HuH-7.5 (cell line): ENCODE measurements around the gene SCG5.

Experiments
- DNase-seq: peaks from one replicate; pipeline ENCODE4 v3.0.0; 2011; ENCODE audit warnings: low spot score

The SCG5 gene

DNA sequence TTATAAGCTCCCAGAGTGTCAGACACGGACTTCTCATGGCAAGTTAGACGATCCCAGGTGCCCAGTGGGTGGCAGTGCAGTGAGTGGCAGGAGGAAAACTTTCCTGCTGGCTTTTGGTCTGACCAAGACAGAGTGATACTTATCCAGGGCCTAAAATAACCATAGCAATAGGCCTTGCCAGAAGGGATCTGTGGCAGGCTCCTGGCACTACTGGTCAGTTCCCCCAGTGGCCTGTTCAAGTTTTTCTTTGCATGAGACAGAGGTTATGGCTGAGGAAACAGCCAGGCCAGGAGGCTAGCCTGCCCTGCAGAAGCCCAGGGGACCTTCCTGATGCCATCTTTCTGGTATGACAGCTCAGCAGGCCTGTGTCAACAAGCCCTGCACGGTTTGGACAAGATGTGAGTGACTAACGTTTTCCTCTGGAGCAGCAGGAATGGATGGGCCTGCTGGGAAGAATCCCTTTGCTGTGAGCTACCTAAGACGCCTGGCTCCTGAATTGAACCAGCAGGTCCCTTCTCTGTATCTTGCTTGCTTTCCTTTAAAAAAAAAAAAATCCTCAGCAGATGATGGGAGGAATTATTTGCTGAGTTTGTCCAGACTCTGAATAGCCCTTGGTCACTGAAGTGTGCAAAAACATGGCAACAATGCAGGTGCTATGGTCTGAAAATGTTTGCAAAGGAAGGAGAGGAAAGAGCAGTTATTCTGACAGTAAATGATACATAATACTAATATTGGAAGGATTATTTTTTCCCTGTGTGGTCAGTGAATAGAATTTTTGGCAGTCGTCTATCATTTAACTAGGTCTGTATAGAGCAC lies 18.0 kb downstream of the SCG5 start:
- no peak for DNase-seq

DNA sequence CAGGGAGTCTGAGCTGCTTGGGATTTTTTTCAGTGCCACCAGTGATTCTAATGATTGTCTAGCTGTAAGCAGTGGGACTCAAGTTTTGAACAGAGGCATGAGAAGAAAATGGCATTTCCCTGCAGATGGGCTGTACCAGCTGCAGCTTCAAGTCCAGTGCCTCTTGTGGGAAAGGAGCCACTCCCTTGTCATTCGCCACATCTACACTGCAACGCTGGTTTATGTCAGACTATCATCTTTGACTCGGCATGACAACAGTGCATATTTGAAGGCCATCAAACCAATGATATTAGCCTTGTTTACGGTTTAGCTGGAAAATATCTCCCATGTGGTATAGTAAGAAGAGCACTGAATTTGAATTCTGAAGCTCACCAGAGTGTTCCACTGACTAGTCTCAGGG lies 22.2 kb downstream of the SCG5 start:
- no peak for DNase-seq

DNA sequence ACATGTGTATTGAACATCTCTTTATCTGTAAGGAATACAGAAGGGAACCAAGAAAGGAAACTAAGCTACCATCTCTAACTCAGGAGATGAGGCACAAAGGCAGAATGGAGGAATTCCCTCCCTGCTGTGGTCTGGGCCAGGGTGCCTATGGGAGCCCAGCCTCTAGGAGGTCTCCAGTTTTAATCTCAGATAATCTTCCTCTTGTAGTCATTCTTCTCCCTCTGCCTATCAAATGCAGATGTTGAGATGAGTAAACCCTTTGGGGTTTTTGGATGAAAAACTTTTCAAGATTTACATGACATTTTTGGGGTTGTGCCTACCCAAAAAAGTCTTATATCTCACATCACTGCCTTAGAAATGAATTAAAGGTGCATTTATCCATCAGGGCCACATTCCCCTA lies 23.3 kb downstream of the SCG5 start:
- DNase-seq: no peak

DNA sequence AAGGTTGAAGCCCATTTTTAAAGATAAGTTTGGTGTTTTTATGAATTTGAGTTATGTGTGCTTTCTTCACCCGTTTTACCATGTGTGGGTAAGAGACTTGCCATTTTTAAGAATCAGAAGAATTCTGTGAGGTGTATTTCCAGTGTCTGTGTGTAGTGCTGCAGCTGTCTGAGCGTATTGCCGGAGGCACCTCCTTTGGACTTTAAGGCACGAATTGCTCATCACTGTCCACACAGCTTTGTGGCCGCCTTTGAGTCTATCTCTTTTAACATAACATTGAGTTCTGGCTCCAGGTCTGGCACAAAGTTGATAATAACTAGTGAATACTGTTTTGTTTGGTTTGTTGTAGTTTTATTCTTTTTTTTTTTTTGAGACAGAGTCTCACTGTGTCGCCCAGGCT lies 25.8 kb downstream of the SCG5 start:
- no peak for DNase-seq

DNA sequence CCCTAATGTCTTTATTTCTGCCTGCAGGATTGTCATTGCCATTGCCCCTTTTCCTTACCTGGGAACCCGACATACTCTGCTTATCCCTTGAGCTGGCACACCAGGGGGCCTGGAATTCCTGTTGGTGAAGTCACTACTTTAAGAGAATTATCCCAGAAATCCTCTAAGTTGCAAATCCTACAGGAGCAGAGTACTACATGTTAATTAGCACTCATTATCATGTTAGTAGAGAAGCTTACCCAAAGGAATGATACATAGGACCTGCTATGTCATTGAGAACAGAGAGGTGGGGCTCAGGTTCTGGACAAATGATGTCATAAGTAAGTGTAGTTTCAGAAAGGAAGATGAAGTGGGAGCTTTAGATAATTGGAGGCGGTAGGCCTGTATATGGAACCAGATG lies 27.4 kb downstream of the SCG5 start:
- no peak for DNase-seq

DNA sequence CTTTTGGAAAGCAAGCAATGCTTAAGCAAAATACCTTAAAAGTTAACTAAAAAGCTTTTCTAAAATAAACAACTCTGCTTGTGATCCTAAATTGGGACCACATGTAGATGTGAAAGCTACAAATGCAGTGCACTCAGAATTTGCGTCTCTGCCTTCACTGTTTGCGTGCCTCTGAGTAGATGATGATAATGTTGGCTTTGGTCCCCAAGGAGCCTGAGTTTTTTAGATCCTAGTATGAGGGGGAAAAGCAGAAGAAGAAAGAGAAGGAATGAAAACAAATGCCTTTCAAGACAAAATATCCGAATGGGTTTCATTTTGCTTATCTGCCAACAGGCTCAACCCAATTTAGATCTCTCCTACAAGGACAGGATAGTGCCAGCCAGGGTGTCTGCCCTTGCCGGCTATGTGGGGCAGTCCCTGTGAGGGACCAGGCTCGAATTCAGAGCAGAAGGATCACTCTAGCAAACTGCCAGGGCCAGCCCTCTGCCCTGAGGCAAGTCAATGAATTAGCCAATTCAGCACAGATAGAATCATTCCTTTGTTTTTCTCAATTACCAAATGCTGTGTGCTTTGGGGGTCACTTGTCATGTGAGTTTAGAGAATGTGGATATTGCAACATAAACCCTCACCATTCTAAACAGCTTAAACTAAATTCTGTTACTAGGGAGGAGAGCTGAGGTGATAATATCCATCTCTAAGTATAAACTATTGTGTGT lies 28.5 kb downstream of the SCG5 start:
- peak; percentile 16 for DNase-seq

DNA sequence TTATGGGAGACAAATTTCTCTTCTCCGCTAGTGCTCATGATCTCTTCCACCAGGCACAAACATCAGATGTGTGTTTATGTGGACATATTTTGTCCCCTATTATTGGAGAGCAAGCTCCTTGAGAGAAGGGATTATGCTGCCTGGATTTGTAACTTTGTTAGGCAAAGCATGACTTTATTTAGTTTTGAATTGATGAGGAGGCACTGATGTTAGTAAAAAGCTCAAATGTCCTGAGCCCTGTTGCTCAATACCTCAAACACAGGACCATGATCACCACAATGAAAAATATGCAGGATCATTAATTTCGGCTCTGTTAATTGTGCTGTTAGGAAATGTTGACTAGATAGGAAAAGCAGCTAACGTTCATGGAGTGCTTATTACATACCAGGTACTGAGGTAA lies 29.1 kb downstream of the SCG5 start:
- DNase-seq: no peak

DNA sequence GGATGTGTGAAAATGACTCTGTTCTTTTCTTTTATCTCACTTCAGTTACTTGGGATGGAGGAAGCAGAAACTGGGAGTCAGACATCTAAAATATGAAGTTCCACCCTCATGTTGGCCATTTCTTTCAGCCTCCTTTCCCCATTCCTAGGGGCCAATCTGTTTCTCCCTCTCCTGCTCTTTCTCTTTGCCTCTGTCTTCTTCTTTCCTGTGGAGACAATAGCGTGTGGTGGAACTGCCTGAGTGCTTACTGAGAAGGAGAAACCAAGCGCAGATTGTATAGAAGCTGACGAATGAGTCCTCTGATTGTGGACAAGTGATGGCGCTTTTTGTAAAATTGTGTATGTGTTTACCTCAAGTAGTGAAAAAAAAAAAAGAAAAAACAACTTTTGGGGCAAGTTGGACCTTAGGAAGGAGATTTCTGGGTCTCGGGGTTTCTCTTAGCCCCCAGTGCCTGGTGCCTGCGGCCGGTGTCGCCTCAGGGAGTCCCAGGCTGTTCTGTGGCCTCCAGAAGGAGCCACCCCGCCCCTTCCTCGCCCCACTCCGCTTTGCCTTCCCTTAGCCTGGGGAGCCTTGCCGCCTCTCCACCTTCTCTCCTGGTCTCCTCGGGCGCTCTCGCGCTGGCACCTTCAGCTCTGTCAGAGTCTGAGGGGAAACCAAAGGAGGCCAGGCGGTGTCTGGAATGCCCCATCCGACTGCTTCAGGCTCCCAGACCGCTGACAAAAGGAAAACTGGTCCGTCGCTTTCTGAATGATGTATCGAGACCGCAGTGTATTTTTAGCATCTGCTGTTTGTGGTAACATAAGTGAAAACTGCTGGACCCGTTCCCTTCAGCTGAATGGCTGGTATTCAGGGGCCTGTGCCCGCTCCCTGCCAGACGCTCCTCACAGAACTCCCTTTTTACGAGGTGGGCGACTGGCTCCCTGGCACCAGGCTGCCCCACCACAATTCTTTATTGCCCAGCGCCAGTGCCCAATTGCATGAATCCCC lies 30.1 kb downstream of the SCG5 start:
- no peak for DNase-seq

DNA sequence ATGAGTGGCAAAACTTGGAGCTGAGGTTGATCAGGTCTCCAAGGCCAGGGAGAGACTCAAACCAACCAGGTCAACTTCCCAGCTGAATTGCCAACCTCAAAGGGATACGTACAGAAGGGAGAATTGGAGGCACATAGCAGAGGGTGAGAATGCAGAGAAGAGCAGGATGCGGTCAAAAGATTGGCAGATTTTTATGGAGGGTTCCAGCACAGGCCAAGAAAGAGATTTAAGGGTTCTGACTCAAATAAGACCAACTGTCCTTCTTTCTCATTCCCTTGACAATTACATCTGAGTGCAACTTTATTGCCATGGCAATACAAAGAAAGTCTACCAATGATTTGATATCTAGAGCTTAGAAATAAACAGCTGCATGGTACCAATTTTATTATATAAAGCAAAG lies 33.2 kb downstream of the SCG5 start:
- DNase-seq: no peak

DNA sequence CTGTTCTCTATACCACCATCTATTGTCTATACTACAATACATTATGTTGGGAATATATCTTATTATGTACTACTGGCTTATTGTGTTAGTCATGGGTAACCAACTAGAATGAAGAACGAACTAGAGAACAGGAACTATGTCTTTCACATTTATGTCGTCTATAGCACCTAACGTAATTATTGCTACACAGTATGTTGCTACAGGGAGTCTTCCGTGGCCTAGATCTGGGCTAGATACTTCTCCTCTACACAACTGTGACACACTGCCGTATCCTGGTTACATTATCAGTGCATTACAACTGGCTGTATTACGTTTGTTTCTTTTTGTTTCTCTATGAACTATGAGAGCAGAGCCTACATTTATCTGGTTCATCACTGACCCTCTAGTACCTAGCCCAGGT lies 34.0 kb downstream of the SCG5 start:
- DNase-seq: no peak

DNA sequence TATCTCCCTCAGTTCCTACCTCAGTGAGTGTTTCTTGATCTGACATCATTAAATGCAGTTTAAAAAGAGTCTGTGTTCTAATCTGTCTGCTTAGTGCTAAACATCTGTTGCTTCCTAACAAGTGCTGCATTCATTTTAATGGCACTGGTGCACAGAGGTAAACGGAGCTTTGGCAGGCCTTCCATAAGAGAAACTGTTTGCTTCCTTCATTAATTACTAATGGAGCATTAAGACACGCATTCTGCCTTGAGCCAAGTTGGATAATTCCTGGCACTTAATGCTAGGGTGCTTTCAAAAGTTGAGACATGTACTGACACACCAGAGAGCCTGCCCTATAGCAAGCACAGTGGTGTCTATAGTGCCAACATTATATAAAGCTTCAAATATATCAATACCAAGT lies 34.7 kb downstream of the SCG5 start:
- DNase-seq: no peak

DNA sequence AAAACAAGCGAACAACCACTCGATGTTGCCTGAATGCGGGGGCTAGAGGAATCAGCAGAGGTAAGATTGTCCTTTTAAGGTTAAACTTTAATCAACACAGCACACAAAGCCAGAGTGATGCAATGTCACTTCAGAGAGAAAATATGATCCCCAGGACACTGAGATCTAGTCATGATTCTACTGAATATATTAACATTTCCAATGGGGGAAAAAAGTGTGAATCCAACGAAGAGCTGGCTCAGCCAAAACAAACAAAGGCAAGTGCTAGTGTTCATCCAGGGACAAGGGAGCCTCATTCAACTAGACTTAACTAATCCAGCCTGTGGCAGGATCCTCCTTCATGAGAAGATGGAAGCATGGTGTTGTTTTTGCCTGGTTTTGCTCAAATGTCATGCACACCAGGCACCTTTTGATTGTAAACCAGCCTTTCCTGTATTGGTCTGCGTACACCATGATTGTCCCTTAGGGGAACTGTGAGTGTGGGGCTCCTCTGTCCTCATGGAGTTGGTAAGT lies 35.8 kb downstream of the SCG5 start:
- DNase-seq: peak; percentile 36

DNA sequence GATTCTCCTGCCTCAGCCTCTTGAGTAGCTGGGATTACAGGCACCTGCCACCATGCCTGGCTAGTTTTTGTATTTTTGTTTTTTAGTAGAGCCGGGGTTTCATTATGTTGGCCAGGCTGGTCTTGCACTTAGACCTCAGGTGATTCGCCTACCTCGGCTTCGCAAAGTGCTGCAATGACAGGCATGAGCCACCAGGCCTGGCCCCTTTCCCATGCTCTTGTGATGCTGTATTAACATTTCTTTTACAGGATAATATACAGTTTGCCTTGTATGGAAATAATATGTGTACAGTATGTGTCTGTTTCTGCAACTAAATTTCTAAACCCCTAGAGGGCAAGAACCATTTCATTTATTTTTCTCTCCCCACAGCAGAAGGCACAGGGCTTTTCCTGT lies 37.8 kb downstream of the SCG5 start:
- DNase-seq: no peak

DNA sequence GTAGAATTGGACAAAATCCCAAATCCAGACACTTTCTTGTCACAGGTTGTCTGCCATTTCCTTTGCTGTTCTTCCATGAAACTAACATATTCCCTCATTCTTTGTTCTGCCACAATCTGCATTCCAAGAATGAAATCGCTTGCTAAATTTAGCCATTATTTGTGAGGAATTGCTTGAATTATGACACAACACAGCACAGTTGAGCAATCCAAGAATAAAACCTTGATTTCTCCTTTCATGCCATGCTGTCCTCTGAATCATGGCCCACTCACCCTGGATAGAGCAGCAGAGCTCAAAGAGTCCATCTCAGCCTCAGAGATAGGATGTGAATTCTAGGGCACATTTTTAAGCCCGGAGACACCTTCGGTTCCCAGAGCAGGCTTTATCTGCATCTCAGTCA lies 41.1 kb downstream of the SCG5 start:
- DNase-seq: no peak

DNA sequence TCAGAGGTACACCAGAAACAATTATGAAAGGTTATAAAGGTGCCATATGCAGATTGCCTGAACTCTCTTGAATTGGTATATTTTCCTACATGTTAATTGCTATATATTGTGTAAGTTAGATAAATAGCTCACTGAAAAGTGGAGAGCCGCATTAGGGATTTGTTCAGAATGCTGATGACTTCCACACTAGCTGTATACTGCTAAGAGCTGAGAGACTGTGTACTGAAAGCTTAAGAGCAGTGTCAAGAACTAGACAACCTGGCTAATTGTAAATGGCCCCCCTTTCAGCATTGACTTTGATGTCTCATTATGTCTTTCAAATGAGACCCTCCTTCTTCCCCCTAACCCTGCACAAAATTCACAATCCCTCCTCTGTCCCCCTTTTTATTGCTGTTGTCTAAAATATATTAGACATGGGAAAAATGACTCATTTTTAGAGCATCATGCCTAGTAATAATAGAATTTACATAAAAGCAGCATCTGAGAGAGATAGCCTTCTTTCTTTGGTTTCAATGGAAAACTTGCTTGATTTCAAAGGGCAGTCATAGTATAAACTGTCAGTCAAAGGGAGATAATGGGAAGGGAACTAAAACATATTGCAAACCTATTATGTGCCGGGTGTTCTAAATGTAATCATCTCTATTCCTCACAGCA lies 41.6 kb downstream of the SCG5 start:
- no peak for DNase-seq

DNA sequence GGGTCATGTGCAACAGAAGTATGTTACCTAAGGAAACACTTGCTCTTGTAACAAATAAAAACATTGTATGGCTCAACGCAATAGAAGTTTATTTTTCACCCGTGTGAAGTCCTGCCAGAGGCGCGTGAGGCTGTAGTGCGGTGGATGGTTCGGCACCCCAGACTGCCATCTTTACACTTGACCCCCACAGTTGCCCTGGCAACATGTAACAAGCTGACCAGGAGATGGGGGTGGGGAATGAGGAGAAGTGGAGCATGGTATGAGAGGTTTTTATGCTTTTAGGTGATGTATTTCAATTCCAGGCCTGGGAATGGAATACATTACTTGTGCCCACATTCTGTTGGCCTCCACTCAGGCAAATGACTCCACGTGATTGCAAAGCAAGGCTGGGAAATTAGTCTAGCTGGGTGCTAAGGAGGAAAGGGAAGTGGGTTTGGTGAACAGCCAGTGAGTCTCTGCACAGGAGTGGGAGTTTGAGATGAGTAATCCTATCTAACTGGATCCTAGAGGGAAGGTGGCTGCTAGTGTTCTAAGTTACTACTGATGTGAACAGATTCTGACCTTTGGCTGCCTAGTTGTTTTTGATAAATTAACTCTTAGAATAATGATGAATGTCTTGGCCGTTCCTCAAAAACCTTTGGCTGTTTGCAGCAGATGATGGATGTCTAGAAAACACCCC lies 42.5 kb downstream of the SCG5 start:
- no peak for DNase-seq

DNA sequence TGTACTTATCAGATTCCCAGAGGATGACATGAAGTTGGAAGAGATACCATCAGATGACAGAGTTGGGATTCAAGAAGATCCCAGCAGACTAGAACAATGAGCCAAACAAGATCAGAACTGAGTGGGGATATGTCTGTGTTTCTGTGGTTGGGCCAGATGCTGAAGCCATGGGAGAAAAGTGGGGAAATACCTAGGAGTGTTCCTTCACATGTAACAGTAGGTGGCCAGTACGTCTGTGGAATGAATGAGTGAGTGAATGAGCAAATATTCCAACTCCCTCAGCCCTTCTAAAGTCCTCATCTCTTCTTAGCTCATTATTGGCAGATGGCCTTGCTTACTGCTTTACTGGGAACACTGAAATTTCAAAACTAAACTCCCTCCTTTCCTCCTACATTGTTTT lies 44.1 kb downstream of the SCG5 start:
- no peak for DNase-seq

DNA sequence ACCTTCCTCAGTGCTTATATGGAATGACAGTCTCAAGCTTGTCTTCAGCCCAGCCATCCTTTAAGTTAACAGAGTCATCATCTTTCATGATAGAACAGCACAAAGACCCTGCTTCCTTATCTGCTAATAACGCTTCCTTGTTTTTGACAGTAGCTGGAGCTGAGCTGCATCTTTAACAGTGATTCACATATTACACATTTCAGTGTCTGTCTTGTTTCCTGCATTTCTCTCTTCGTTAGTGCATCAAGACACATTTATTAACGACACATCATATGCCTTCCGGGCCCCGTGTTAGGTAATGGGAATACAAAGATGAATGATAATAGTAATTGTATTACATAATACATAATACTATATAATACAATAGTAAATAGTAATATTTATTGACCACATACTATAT lies 46.0 kb downstream of the SCG5 start:
- no peak for DNase-seq

DNA sequence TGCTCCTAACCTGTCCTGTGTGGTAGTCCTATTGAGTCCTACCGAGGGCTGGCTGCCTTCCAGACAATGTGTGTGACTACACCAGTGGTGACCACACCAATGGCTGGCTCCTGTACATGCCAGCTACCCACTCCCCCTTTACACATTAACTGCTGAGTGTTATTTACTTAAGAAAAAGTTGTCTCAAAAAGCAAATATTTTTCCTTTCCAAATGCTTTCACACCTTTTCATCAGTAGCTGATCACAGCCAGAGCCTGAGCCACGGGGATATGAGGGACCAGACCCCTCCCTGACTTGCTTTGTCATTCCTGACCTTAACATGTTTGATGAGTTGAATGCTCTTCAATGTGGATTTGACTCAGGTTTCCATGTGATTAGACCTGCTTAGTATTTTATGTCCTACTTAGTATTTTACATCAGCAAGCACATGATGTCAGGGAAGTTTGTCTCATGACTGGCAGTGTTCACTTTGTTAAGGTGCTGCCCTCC lies 46.7 kb downstream of the SCG5 start:
- no peak for DNase-seq

DNA sequence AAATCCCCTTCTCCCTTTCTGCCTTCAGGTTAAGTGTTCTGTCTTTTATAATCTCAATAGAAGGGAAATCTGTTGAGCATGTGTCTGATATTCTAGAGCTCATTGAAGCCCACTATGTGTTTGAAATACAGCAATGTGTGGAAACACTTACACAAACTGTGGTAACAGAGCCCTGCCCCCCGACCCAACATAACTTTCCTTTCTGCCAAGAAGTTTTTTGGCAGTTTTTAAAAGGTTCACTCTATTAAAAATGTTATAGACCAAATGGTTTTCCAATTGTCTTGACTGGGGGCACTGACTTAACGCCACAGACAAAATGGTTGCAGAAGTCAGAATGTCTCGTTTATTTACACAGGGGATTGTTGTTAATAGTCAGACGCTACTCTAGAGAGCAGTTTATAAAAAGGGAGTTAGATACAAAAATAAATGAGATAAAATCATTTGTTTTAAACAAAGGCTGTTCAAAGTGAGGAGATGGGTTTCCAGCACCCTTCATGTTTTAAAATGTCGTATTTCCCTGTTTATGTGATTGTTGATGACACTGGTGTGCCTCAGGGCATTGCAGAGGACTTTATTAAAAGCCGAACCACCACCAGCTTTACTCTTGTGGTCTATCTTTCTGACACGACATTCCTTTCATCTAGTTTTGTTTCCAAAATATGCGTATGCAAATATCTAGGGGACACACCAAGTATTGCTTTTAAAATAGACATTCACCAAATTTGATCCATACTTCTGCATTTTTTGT lies 49.6 kb downstream of the SCG5 start:
- no peak for DNase-seq
